HEK293 (cell line): ENCODE data around the gene NDOR1.

ENCODE experiments used
- EGR2 ChIP-seq: fragments of 450-650 bp; formaldehyde crosslinking; IDR thresholded peaks from 2 replicates; pipeline ENCODE4 v1.5.1; 2016; ENCODE audit warnings: low read depth, missing biosample characterization, missing genetic modification characterization
- KLF1 ChIP-seq: fragments of 450-650 bp; formaldehyde crosslinking; IDR thresholded peaks from 2 replicates; pipeline ENCODE4 v1.5.1; 2016; ENCODE audit warnings: missing biosample characterization, missing genetic modification characterization
- MYNN ChIP-seq: fragments of 450-650 bp; formaldehyde crosslinking; IDR thresholded peaks from 2 replicates; pipeline ENCODE4 v1.5.1; 2016; ENCODE audit warnings: missing biosample characterization, missing genetic modification characterization, borderline replicate concordance
- RBAK ChIP-seq: fragments of 450-650 bp; formaldehyde crosslinking; IDR thresholded peaks from 2 replicates; pipeline ENCODE4 v1.5.1; 2016; ENCODE audit warnings: missing biosample characterization, missing genetic modification characterization
- REPIN1 ChIP-seq: fragments of 450-650 bp; formaldehyde crosslinking; IDR thresholded peaks from 2 replicates; pipeline ENCODE4 v1.5.1; 2017; ENCODE audit warnings: missing biosample characterization, missing genetic modification characterization, low read depth
- SP3 ChIP-seq: fragments of 450-650 bp; formaldehyde crosslinking; IDR thresholded peaks from 2 replicates; pipeline ENCODE4 v1.5.1; 2016; ENCODE audit warnings: missing biosample characterization, missing genetic modification characterization
- ZBTB17 ChIP-seq: fragments of 450-650 bp; formaldehyde crosslinking; IDR thresholded peaks from 2 replicates; pipeline ENCODE4 v1.5.1; 2016; ENCODE audit warnings: missing biosample characterization, missing genetic modification characterization
- ZIC2 ChIP-seq: fragments of 450-650 bp; formaldehyde crosslinking; IDR thresholded peaks from 2 replicates; pipeline ENCODE4 v1.5.1; 2016; ENCODE audit warnings: missing biosample characterization, missing genetic modification characterization
- ZNF112 ChIP-seq: fragments of 450-650 bp; formaldehyde crosslinking; IDR thresholded peaks from 2 replicates; pipeline ENCODE4 v1.5.0; 2017; ENCODE audit warnings: missing biosample characterization, missing genetic modification characterization
- ZNF138 ChIP-seq: fragments of 450-650 bp; formaldehyde crosslinking; IDR thresholded peaks from 2 replicates; pipeline ENCODE4 v1.5.1; 2016; ENCODE audit warnings: missing biosample characterization, missing genetic modification characterization, borderline replicate concordance
- ZNF155 ChIP-seq: fragments of 450-650 bp; formaldehyde crosslinking; IDR thresholded peaks from 2 replicates; pipeline ENCODE4 v1.5.1; 2016; ENCODE audit warnings: missing biosample characterization, missing genetic modification characterization
- ZNF157 ChIP-seq: fragments of 450-650 bp; formaldehyde crosslinking; IDR thresholded peaks from 2 replicates; pipeline ENCODE4 v1.5.1; 2016; ENCODE audit warnings: missing biosample characterization, missing genetic modification characterization
- ZNF292 ChIP-seq: fragments of 450-650 bp; formaldehyde crosslinking; IDR thresholded peaks from 2 replicates; pipeline ENCODE4 v1.5.1; 2016; ENCODE audit warnings: low read depth, missing biosample characterization, missing genetic modification characterization, borderline replicate concordance
- ZNF324 ChIP-seq: fragments of 450-650 bp; formaldehyde crosslinking; IDR thresholded peaks from 2 replicates; pipeline ENCODE4 v1.5.1; 2016; ENCODE audit warnings: missing biosample characterization, missing genetic modification characterization
- ZNF341 ChIP-seq: fragments of 450-650 bp; formaldehyde crosslinking; IDR thresholded peaks from 2 replicates; pipeline ENCODE4; 2016; ENCODE audit warnings: low read depth, missing biosample characterization, missing genetic modification characterization
- ZNF394 ChIP-seq: fragments of 450-650 bp; formaldehyde crosslinking; IDR thresholded peaks from 2 replicates; pipeline ENCODE4 v1.5.1; 2016; ENCODE audit warnings: missing biosample characterization, missing genetic modification characterization, mild to moderate bottlenecking, moderate library complexity, borderline replicate concordance
- ZNF398 ChIP-seq: fragments of 450-650 bp; formaldehyde crosslinking; IDR thresholded peaks from 2 replicates; pipeline ENCODE4 v1.5.1; 2017; ENCODE audit warnings: missing biosample characterization, missing genetic modification characterization
- ZNF423 ChIP-seq: fragments of 450-650 bp; formaldehyde crosslinking; IDR thresholded peaks from 2 replicates; pipeline ENCODE4 v1.5.1; 2016; ENCODE audit warnings: missing biosample characterization, missing genetic modification characterization
- ZNF501 ChIP-seq: fragments of 450-650 bp; formaldehyde crosslinking; IDR thresholded peaks from 2 replicates; pipeline ENCODE4 v1.5.1; 2016; ENCODE audit warnings: missing biosample characterization, missing genetic modification characterization
- ZNF513 ChIP-seq: fragments of 450-650 bp; IDR thresholded peaks from 2 replicates; pipeline ENCODE4 v1.5.1; 2018; ENCODE audit warnings: missing biosample characterization, missing genetic modification characterization
- ZNF518A ChIP-seq: fragments of 450-650 bp; formaldehyde crosslinking; conservative IDR thresholded peaks from 2 replicates; pipeline ENCODE4 v1.5.1; 2016; ENCODE audit warnings: low read depth, missing biosample characterization, missing genetic modification characterization
- ZNF521 ChIP-seq: fragments of 450-650 bp; formaldehyde crosslinking; IDR thresholded peaks from 2 replicates; pipeline ENCODE4 v1.5.1; 2017; ENCODE audit warnings: missing biosample characterization, mild to moderate bottlenecking, missing genetic modification characterization
- ZNF529 ChIP-seq: fragments of 450-650 bp; formaldehyde crosslinking; IDR thresholded peaks from 2 replicates; pipeline ENCODE4 v1.5.1; 2017; ENCODE audit warnings: missing genetic modification characterization, missing biosample characterization; ENCODE audit not compliant: insufficient replicate concordance
- ZNF549 ChIP-seq: fragments of 450-650 bp; IDR thresholded peaks from 2 replicates; pipeline ENCODE4 v1.5.1; 2018; ENCODE audit warnings: missing biosample characterization, missing genetic modification characterization, mild to moderate bottlenecking, inconsistent platforms, moderate library complexity
- ZNF610 ChIP-seq: fragments of 450-650 bp; formaldehyde crosslinking; IDR thresholded peaks from 2 replicates; pipeline ENCODE4 v1.5.1; 2016; ENCODE audit warnings: missing biosample characterization, missing genetic modification characterization, borderline replicate concordance
- ZNF629 ChIP-seq: fragments of 450-650 bp; formaldehyde crosslinking; IDR thresholded peaks from 2 replicates; pipeline ENCODE4 v1.5.1; 2017; ENCODE audit warnings: missing biosample characterization, missing genetic modification characterization
- ZNF664 ChIP-seq: fragments of 450-650 bp; formaldehyde crosslinking; IDR thresholded peaks from 2 replicates; pipeline ENCODE4 v1.5.1; 2016; ENCODE audit warnings: missing biosample characterization, missing genetic modification characterization
- ZNF843 ChIP-seq: fragments of 450-650 bp; formaldehyde crosslinking; IDR thresholded peaks from 2 replicates; pipeline ENCODE4 v1.5.1; 2016; ENCODE audit warnings: missing biosample characterization, missing genetic modification characterization
- ZSCAN30 ChIP-seq: fragments of 450-650 bp; IDR thresholded peaks from 2 replicates; pipeline ENCODE4 v1.5.1; 2018; ENCODE audit warnings: missing biosample characterization, mild to moderate bottlenecking, missing genetic modification characterization, moderate library complexity
- ZSCAN5A ChIP-seq: fragments of 450-650 bp; formaldehyde crosslinking; IDR thresholded peaks from 2 replicates; pipeline ENCODE4 v1.5.1; 2016; ENCODE audit warnings: missing biosample characterization, missing genetic modification characterization
- ZXDB ChIP-seq: fragments of 450-650 bp; formaldehyde crosslinking; IDR thresholded peaks from 2 replicates; pipeline ENCODE4 v1.5.1; 2016; ENCODE audit warnings: missing biosample characterization, missing genetic modification characterization

Gene NDOR1

GRCh38 chr9:137222190-137223077, 16.9 kb downstream of the NDOR1 start, which contains the start of gene RNF208 (continued):
- TF ChIP-seq ZNF292 (no peak), ZIC2 (tag by site-specific recombination) (peak; percentile 36; the same call in 1 of the 2 replicates), ZNF664 (tag by site-specific recombination) (no peak), RBAK (tag by site-specific recombination) (no peak), ZNF394 (no peak), ZNF501 (no peak), KLF1 (tag by site-specific recombination) (no peak), ZNF138 (tag by site-specific recombination) (no peak), ZSCAN30 (tag by site-specific recombination) (no peak), ZXDB (tag by site-specific recombination) (no peak), ZNF549 (no peak), ZNF341 (peak; percentile 57), ZNF529 (tag by site-specific recombination) (no peak), ZNF423 (tag by site-specific recombination) (0 out of 2 replicates have a peak, but pooled peaks have one; percentile 25), ZNF610 (tag by site-specific recombination) (no peak), EGR2 (peak; percentile 37; the same call in 1 of the 2 replicates), ZNF157 (tag by site-specific recombination) (no peak), ZNF629 (tag by site-specific recombination) (no peak), MYNN (no peak), ZNF843 (tag by site-specific recombination) (no peak), ZBTB17 (tag by site-specific recombination) (no peak), ZNF112 (tag by site-specific recombination) (no peak), ZNF513 (tag by site-specific recombination) (no peak), SP3 (peak; percentile 9; the same call in 1 of the 2 replicates), REPIN1 (tag by site-specific recombination) (no peak), ZNF398 (tag by site-specific recombination) (no peak), ZNF521 (tag by site-specific recombination) (no peak), ZNF324 (tag by site-specific recombination) (no peak), ZNF155 (no peak), ZSCAN5A (no peak), ZNF518A (tag by site-specific recombination) (no peak)
